Measurements from ENCODE around the gene FOXF2. TPM values are rescaled to one million over a fixed set of nuclear protein-coding genes. Genes with fewer than 3 reads are reported as not detected.

The FOXF2 gene
- total RNA-seq, 2 donors from 2014 or later = 0.11 TPM; not detected in 1

GRCh38 chr6:1438471-1438881, 49.1 kb downstream of the FOXF2 start:
- no peak overlapping the region for H3K27ac Mint-ChIP-seq
- 88 to 92% methylated on average over 4 to 12 of the region's 12 CpGs for WGBS, 2 experiments (ENCODE audit: insufficient coverage in 1 of 2, insufficient read length in 1 of 2)

GRCh38 chr6:1439349-1439748, 50.0 kb downstream of the FOXF2 start:
- Mint-ChIP-seq H3K9me3 (peaks cover 15% of the 10 kb centered on the region), H3K27me3 (ENCODE audit: insufficient read depth) (peaks cover 11% of the 10 kb centered on the region), H3K4me3 (no peak overlapping the region), H3K4me1 (peaks cover 5% of the 10 kb centered on the region), H3K36me3 (ENCODE audit: low read depth) (peaks cover 2% of the 10 kb centered on the region), H3K27ac (no peak overlapping the region)
- WGBS, 2 experiments (ENCODE audit: insufficient coverage in 1 of 2, insufficient read length in 1 of 2) = 80 to 94% methylated on average over 8 to 10 of the region's 10 CpGs
- H3K9me3 ChIP-seq (ENCODE audit: control insufficient read depth, low read length) = no peaks in the 10 kb centered on the region
- no peaks in the 10 kb centered on the region for H3K27me3 ChIP-seq (ENCODE audit: control insufficient read depth, insufficient read depth, low read length, poor library complexity, severe bottlenecking)
- peak; percentile 21 for DNase-seq
- H3K9ac ChIP-seq (ENCODE audit: extremely low read depth, low read length, poor library complexity, severe bottlenecking) = no peak overlapping the region
- H3K4me1 ChIP-seq (ENCODE audit: control insufficient read depth, insufficient read depth, low read length) = no peaks in the 10 kb centered on the region
- no peak for TF ChIP-seq CTCF (conservative IDR thresholded peaks at IDR 0.05)
- no peak overlapping the region for H3K27ac ChIP-seq (ENCODE audit: low read depth, low read length)
- no peak overlapping the region for H3K4me3 ChIP-seq (ENCODE audit: low read length)
- H3K36me3 ChIP-seq (ENCODE audit: control insufficient read depth, insufficient read depth, low read length) = no peaks in the 10 kb centered on the region

More at GRCh38 chr6:1438471-1438881, 49.1 kb downstream of the FOXF2 start:
- H3K36me3 Mint-ChIP-seq (ENCODE audit: low read depth) = peaks cover 2% of the 10 kb centered on the region
- Histone ChIP-seq H3K9me3 (ENCODE audit: control insufficient read depth, low read length) (no peaks in the 10 kb centered on the region), H3K27ac (ENCODE audit: low read depth, low read length) (no peak overlapping the region), H3K36me3 (ENCODE audit: control insufficient read depth, insufficient read depth, low read length) (no peaks in the 10 kb centered on the region), H3K27me3 (ENCODE audit: control insufficient read depth, insufficient read depth, low read length, poor library complexity, severe bottlenecking) (no peaks in the 10 kb centered on the region), H3K9ac (ENCODE audit: extremely low read depth, low read length, poor library complexity, severe bottlenecking) (no peak overlapping the region), H3K4me1 (ENCODE audit: control insufficient read depth, insufficient read depth, low read length) (no peaks in the 10 kb centered on the region), H3K4me3 (ENCODE audit: low read length) (no peak overlapping the region)
- H3K4me1 Mint-ChIP-seq = peaks cover 5% of the 10 kb centered on the region
- DNase-seq = peak; percentile 53
- H3K9me3 Mint-ChIP-seq = peaks cover 22% of the 10 kb centered on the region
- TF ChIP-seq CTCF (conservative IDR thresholded peaks at IDR 0.05) = no peak
- H3K27me3 Mint-ChIP-seq (ENCODE audit: insufficient read depth) = peaks cover 11% of the 10 kb centered on the region
- H3K4me3 Mint-ChIP-seq = no peak overlapping the region

- H3K27me3 Mint-ChIP-seq (ENCODE audit: insufficient read depth) = peaks cover 5% of the 10 kb centered on the region
- Histone ChIP-seq H3K4me3 (ENCODE audit: low read length) (no peak overlapping the region), H3K4me1 (ENCODE audit: control insufficient read depth, insufficient read depth, low read length) (no peaks in the 10 kb centered on the region), H3K36me3 (ENCODE audit: control insufficient read depth, insufficient read depth, low read length) (no peaks in the 10 kb centered on the region), H3K27ac (ENCODE audit: low read depth, low read length) (no peak overlapping the region), H3K9me3 (ENCODE audit: control insufficient read depth, low read length) (no peaks in the 10 kb centered on the region), H3K27me3 (ENCODE audit: control insufficient read depth, insufficient read depth, low read length, poor library complexity, severe bottlenecking) (no peaks in the 10 kb centered on the region), H3K9ac (ENCODE audit: extremely low read depth, low read length, poor library complexity, severe bottlenecking) (no peak overlapping the region)
- no peaks in the 10 kb centered on the region for H3K36me3 Mint-ChIP-seq (ENCODE audit: low read depth)
- H3K27ac Mint-ChIP-seq = no peak overlapping the region
- no peak for DNase-seq
- peaks cover 8% of the 10 kb centered on the region for H3K9me3 Mint-ChIP-seq
- no peak for TF ChIP-seq CTCF (conservative IDR thresholded peaks at IDR 0.05)
- no peak overlapping the region for H3K4me3 Mint-ChIP-seq
- peaks cover 5% of the 10 kb centered on the region for H3K4me1 Mint-ChIP-seq
- 62 to 76% methylated on average over 4 of the region's 4 CpGs for whole genome bisulfite sequencing, 2 experiments (ENCODE audit: insufficient coverage in 1 of 2, insufficient read length in 1 of 2)
Observed at GRCh38 chr6:1442929-1443328, 53.6 kb downstream of the FOXF2 start.

Small RNAs within 50 kb of the gene (microRNA-seq; reads per million reads assigned to microRNA genes)
- not detected for gene MIR6720 (ENCODE audit: borderline microRNAs expressed)

Other genes with a start within 250 kb of the FOXF2 start
- gene FOXQ1, start 77.5 kb upstream of the FOXF2 start, total RNA-seq = 10 to 100 TPM in 1 of 2 donors, 1 to 10 TPM in 1; 7.8 to 41.3 TPM
- gene FOXC1, start 220.3 kb downstream of the FOXF2 start, total RNA-seq = 10 to 100 TPM in 1 of 2 donors, 1 to 10 TPM in 1; 7.1 to 10.1 TPM